ENCODE measurements around the gene TIMM13. TPM values are rescaled to one million over a fixed set of nuclear protein-coding genes. Genes with fewer than 3 reads are reported as not detected.

TIMM13 gene
- total and polyA plus RNA-seq, 2 of the 8 experiments (the other 6 are each of a cell fraction or from before 2014, with no cell fraction given) = 270 to 275 TPM

DNA sequence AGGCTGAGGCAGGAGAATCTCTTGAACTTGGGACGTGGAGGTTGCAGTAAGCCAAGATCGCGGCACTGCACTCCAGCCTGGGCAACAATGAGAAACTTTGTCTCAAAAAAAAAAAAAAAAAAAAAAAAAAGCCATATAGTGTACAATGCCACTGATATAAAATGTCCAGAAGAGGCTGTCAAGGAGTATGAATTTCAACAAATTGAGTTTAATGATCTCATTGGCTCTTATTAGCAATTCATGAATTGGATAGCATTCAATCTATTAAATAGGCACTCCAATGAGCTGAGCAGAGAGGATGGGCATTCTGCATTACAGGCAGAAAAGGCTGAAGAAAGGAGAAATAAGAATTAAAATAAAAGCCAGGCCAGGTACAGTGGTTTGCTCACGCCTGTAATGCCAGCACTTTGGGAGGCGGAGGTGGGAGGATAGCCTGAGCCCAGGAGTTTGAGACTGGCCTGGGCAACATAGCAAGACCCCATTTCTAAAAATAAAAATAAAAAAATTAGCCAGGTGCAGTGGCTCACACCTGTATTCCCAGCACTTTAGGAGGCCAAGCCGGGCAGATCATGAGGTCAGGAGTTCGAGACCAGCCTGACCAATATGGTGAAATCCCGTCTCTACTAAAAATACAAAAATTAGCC lies 30.1 kb upstream of the TIMM13 start:
- FAIRE-seq (no peak), DNase-seq (ENCODE audit: low read depth in 1 of 2, low spot score in 2 of 2) (no peak)
- H4K8ac ChIP-seq (ENCODE audit: extremely low read depth, insufficient read depth, low read length) = no peak overlapping the region
- H4K20me1 ChIP-seq (replicated peaks in 1 of 2; ENCODE audit: control insufficient read depth in 1 of 2, insufficient read depth in 2 of 2, low read length in 2 of 2) = peaks cover 22 to 23% of the 10 kb centered on the region in 2 experiments
- no peak overlapping the region for H3K23ac ChIP-seq (ENCODE audit: insufficient read length)
- no peak overlapping the region for H2BK12ac ChIP-seq (ENCODE audit: low read depth, low read length)
- ChIA-PET POLR2A (ENCODE audit: partially characterized antibody) (interaction anchor here (0.7 to 6.4 kb wide), 8 partner anchors 8 to 157 kb away, joined by 3 to 76 read pairs (median 8); partner anchors contain the start of genes GADD45B and TIMM13), CTCF (ENCODE audit: partially characterized antibody) (interaction anchor here (0.7 to 3.8 kb wide), 4 partner anchors 17 to 157 kb away, joined by 3 to 15 read pairs (median 3); no protein-coding TSS in a partner anchor)
- peaks cover 2% of the 10 kb centered on the region; the same call in 1 of the 2 replicates for H3K23me2 ChIP-seq (ENCODE audit: low read depth, low read length)
- no peak overlapping the region for H2BK15ac ChIP-seq (ENCODE audit: low read length)
- WGBS, 2 experiments (ENCODE audit: extremely low coverage in 1 of 2, insufficient coverage in 1 of 2, insufficient read length in 1 of 2, insufficient replicate concordance in 2 of 2, low coverage in 1 of 2, low lambda C conversion rate in 2 of 2, missing lambda C conversion rate in 1 of 2) = 86% methylated on average over 8 of the region's 8 CpGs; no CpG with 5 or more reads in 1 of the 2 experiments
- H3K9ac ChIP-seq (replicated peaks in 1 of 4; ENCODE audit: extremely low read depth in 1 of 4, low read depth in 3 of 4, low read length in 3 of 4) = no peak overlapping the region
- H3K4me1 ChIP-seq (replicated peaks in 1 of 4; ENCODE audit: control insufficient read depth in 3 of 4, insufficient read depth in 4 of 4, low read length in 3 of 4) = peaks cover 0 to 9% (median 3%) of the 10 kb centered on the region in 4 experiments; a peak in 5 of 7 replicates
- no peak overlapping the region for H3K56ac ChIP-seq (replicated peaks; ENCODE audit: insufficient read length, low read depth, low read length)
- H2AFZ ChIP-seq (ENCODE audit: low read length) = no peak overlapping the region
- no peaks in the 10 kb centered on the region for H3K27me3 ChIP-seq (replicated peaks in 1 of 4; ENCODE audit: control insufficient read depth in 3 of 4, extremely low read depth in 1 of 4, insufficient read depth in 3 of 4, low read length in 3 of 4)
- no peak overlapping the region for H3K27ac ChIP-seq (ENCODE audit: low read depth, low read length)
- no peak overlapping the region for H3K4ac ChIP-seq (replicated peaks; ENCODE audit: insufficient read length, low read depth, low read length)
- peak overlapping the region; percentile 59 to 81 for H3K4me2 ChIP-seq (ENCODE audit: insufficient read depth in 1 of 2, low read depth in 2 of 2, low read length in 2 of 2)
- H3K18ac ChIP-seq (ENCODE audit: extremely low read depth, low read length) = no peak overlapping the region
- H3K9me3 ChIP-seq (ENCODE audit: insufficient read depth in 2 of 2, low read depth in 1 of 2, low read length in 1 of 2) = no peaks in the 10 kb centered on the region
- TF ChIP-seq NRF1 (IDR thresholded peaks at IDR 0.05; ENCODE audit: low read depth, low read length) (no peak), FOSL1 (IDR thresholded peaks at IDR 0.05; ENCODE audit: insufficient read depth, low read depth, low read length) (no peak), HDAC6 (IDR thresholded peaks at IDR 0.05; ENCODE audit: low read depth, low read length) (no peak), KDM5A (IDR thresholded peaks at IDR 0.05; ENCODE audit: low read length) (no peak), RBBP5 (IDR thresholded peaks at IDR 0.05; ENCODE audit: borderline replicate concordance, low read depth, low read length) (no peak)
- H2BK5ac ChIP-seq (ENCODE audit: low read depth, low read length) = no peak overlapping the region
- no peak overlapping the region for H2BK20ac ChIP-seq (ENCODE audit: low read length)
- no peak overlapping the region for H2BK120ac ChIP-seq (replicated peaks; ENCODE audit: low read depth, low read length)
- H3K79me1 ChIP-seq (ENCODE audit: low read depth, low read length) = peaks cover 9% of the 10 kb centered on the region
- H4K5ac ChIP-seq (ENCODE audit: insufficient read length, low read depth, low read length) = no peak overlapping the region
- H3K79me2 ChIP-seq (ENCODE audit: control insufficient read depth in 1 of 2, insufficient read depth in 2 of 2, low read length in 2 of 2) = peaks cover 25 to 40% of the 10 kb centered on the region in 2 experiments
- H2AK5ac ChIP-seq (ENCODE audit: low read depth, low read length) = no peak overlapping the region
- no peak overlapping the region for H4K91ac ChIP-seq (replicated peaks; ENCODE audit: insufficient read length, low read length)
- H3K14ac ChIP-seq (ENCODE audit: insufficient read length) = no peak overlapping the region
- H3K4me3 ChIP-seq (ENCODE audit: extremely low read depth in 1 of 4, insufficient read depth in 2 of 4, low read depth in 3 of 4, low read length in 4 of 4) = peak overlapping the region in 2 of 4 experiments; percentile 23 to 46; a peak in 3 of 8 replicates
- no peaks in the 10 kb centered on the region for H3K36me3 ChIP-seq (ENCODE audit: control insufficient read depth in 2 of 4, insufficient read depth in 4 of 4, low read length in 3 of 4)

Data from H1 (cell line).